EL (cell line): ENCODE results near the gene CD19.
A peak's percentile ranks its signal among the peaks of the same experiment; 100 is the strongest.
"Not testable (repeated sequence)": the region's sequence is repeated elsewhere in the genome, so short reads cannot be mapped to it uniquely, and the experiment has no call there.

Experiments used
- DNase-seq: peaks from one replicate; pipeline ENCODE4 v3.0.0-alpha.2; 2016

CD19 gene

GRCh38 chr16:28910086-28911031, 21.4 kb upstream of the CD19 start:
- no peak for DNase-seq

GRCh38 chr16:28912558-28912957, 19.2 kb upstream of the CD19 start:
- no peak for DNase-seq

GRCh38 chr16:28913946-28914724, 17.6 kb upstream of the CD19 start:
- no peak for DNase-seq

GRCh38 chr16:28915181-28915580, 16.6 kb upstream of the CD19 start:
- peak; percentile 79 for DNase-seq

GRCh38 chr16:28917095-28917494, 14.7 kb upstream of the CD19 start:
- DNase-seq: no peak

- DNase-seq: no peak
Observed at GRCh38 chr16:28918698-28919097, 13.1 kb upstream of the CD19 start.

GRCh38 chr16:28923231-28923587, 8.6 kb upstream of the CD19 start:
- no peak for DNase-seq

GRCh38 chr16:28923652-28924398, 7.9 kb upstream of the CD19 start:
- no peak for DNase-seq

GRCh38 chr16:28924399-28924761, 7.4 kb upstream of the CD19 start:
- no peak for DNase-seq

GRCh38 chr16:28924762-28925385, 6.9 kb upstream of the CD19 start, which contains the start of gene RABEP2:
RABEP2 (minus strand) TSS chr16:28925238; CDS start chr16:28925163, 75 bp downstream.
- peak; percentile 90 for DNase-seq

- DNase-seq: peak; percentile 85
Observed at GRCh38 chr16:28925386-28926228, 6.2 kb upstream of the CD19 start.

GRCh38 chr16:28926284-28926683, 5.5 kb upstream of the CD19 start:
- not testable (repeated sequence) for DNase-seq

- no peak for DNase-seq
Observed at GRCh38 chr16:28927815-28928214, 4.0 kb upstream of the CD19 start.

GRCh38 chr16:28930203-28930602, 1.6 kb upstream of the CD19 start:
- DNase-seq: no peak

GRCh38 chr16:28930652-28931051, 1.1 kb upstream of the CD19 start:
- no peak for DNase-seq

GRCh38 chr16:28932339-28933141, 769 bp downstream of the CD19 start:
- no peak for DNase-seq

GRCh38 chr16:28933171-28933570, 1.4 kb downstream of the CD19 start:
- DNase-seq: no peak

GRCh38 chr16:28935346-28935745, 3.6 kb downstream of the CD19 start:
- no peak for DNase-seq

GRCh38 chr16:28935924-28936783, 4.4 kb downstream of the CD19 start:
- peak; percentile 71 for DNase-seq

- DNase-seq: no peak
Observed at GRCh38 chr16:28936784-28937155, 5.0 kb downstream of the CD19 start.
